ENCODE results near the gene SNRPD2. TPM values are rescaled to one million over a fixed set of nuclear protein-coding genes. Genes with fewer than 3 reads are reported as not detected.

Gene SNRPD2
- total and polyA plus RNA-seq, 2 of the 8 experiments (the other 6 are each of a cell fraction or from before 2014, with no cell fraction given) = 645 to 759 TPM

DNA sequence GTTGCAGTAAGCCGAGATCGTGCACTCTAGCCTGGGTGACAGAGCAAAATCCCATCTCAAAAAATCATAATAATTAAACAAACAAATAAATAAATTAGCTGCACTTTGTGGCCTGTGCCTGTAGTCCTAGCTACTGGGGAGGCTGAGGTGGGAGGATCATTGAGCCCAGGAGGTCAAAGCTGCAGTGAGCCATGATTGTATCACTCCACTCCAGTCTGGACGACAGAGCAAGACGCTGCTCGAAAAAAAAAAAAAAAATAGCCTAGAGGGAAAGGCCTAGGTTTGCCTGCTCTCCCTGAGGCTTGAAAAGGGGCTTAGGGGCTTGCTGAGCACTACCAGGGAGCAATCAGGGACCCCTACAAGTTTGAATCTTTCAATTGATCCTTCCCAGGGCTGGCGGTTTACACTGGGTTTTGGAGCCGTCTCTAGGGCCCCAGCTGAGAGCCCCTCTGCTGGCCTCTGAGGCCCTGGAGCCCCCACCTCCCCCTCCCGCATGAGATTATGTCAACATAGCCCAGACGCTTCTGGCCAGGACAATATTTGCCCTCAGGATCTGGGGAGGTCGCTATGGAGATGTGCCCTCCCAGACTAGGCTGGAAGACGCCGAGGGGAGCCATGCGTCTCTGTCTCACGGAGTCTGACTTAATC lies 34.1 kb downstream of the SNRPD2 start:
- Histone ChIP-seq H4K5ac (ENCODE audit: insufficient read length, low read depth, low read length) (no peak overlapping the region), H3K23me2 (ENCODE audit: low read depth, low read length) (no peaks in the 10 kb centered on the region), H3K9me3 (ENCODE audit: insufficient read depth in 2 of 2, low read depth in 1 of 2, low read length in 1 of 2) (no peaks in the 10 kb centered on the region), H3K4me1 (replicated peaks in 1 of 4; ENCODE audit: control insufficient read depth in 3 of 4, insufficient read depth in 4 of 4, low read length in 3 of 4) (peaks cover 0 to 4% (median 2%) of the 10 kb centered on the region in 4 experiments; a peak in 3 of 7 replicates), H2BK120ac (replicated peaks; ENCODE audit: low read depth, low read length) (no peak overlapping the region), H2BK5ac (ENCODE audit: low read depth, low read length) (no peak overlapping the region), H3K18ac (ENCODE audit: extremely low read depth, low read length) (no peak overlapping the region; the same call in 1 of the 2 replicates), H4K91ac (replicated peaks; ENCODE audit: insufficient read length, low read length) (no peak overlapping the region), H3K4me3 (ENCODE audit: extremely low read depth in 1 of 4, insufficient read depth in 2 of 4, low read depth in 3 of 4, low read length in 4 of 4) (no peak overlapping the region), H4K8ac (ENCODE audit: extremely low read depth, insufficient read depth, low read length) (no peak overlapping the region), H3K14ac (ENCODE audit: insufficient read length) (no peak overlapping the region), H3K4ac (replicated peaks; ENCODE audit: insufficient read length, low read depth, low read length) (no peak overlapping the region), H2BK20ac (ENCODE audit: low read length) (no peak overlapping the region), H3K79me2 (ENCODE audit: control insufficient read depth in 1 of 2, insufficient read depth in 2 of 2, low read length in 2 of 2) (no peaks in the 10 kb centered on the region), H3K27ac (ENCODE audit: low read depth, low read length) (no peak overlapping the region), H2AK5ac (ENCODE audit: low read depth, low read length) (no peak overlapping the region), H2BK12ac (ENCODE audit: low read depth, low read length) (0 out of 2 replicates have a peak overlapping the region, but pooled peaks have one; percentile 50), H3K23ac (ENCODE audit: insufficient read length) (no peak overlapping the region), H3K56ac (replicated peaks; ENCODE audit: insufficient read length, low read depth, low read length) (no peak overlapping the region), H3K36me3 (ENCODE audit: control insufficient read depth in 2 of 4, insufficient read depth in 4 of 4, low read length in 3 of 4) (no peaks in the 10 kb centered on the region), H3K4me2 (ENCODE audit: insufficient read depth in 1 of 2, low read depth in 2 of 2, low read length in 2 of 2) (no peak overlapping the region), H3K27me3 (replicated peaks in 1 of 4; ENCODE audit: control insufficient read depth in 3 of 4, extremely low read depth in 1 of 4, insufficient read depth in 3 of 4, low read length in 3 of 4) (no peaks in the 10 kb centered on the region), H3K9ac (replicated peaks in 1 of 4; ENCODE audit: extremely low read depth in 1 of 4, low read depth in 3 of 4, low read length in 3 of 4) (no peak overlapping the region), H2BK15ac (ENCODE audit: low read length) (no peak overlapping the region), H2AFZ (ENCODE audit: low read length) (peak overlapping the region; percentile 70; the same call in 1 of the 2 replicates), H3K79me1 (ENCODE audit: low read depth, low read length) (no peaks in the 10 kb centered on the region), H4K20me1 (replicated peaks in 1 of 2; ENCODE audit: control insufficient read depth in 1 of 2, insufficient read depth in 2 of 2, low read length in 2 of 2) (no peaks in the 10 kb centered on the region)
- FAIRE-seq (no peak), DNase-seq (ENCODE audit: low read depth in 1 of 2, low spot score in 2 of 2) (no peak)
- ChIA-PET POLR2A (ENCODE audit: partially characterized antibody) (interaction anchor here (0.7 kb wide), 1 partner anchor 13 kb away, joined by 3 read pairs; no protein-coding TSS in a partner anchor), CTCF (ENCODE audit: partially characterized antibody) (interaction anchor here (0.6 to 1.3 kb wide), 6 partner anchors 9 to 240 kb away, joined by 3 to 6 read pairs (median 4); no protein-coding TSS in a partner anchor)
- 70% methylated on average over 11 of the region's 14 CpGs; no CpG with 5 or more reads in 1 of the 2 experiments for WGBS, 2 experiments (ENCODE audit: extremely low coverage in 1 of 2, insufficient coverage in 1 of 2, insufficient read length in 1 of 2, insufficient replicate concordance in 2 of 2, low coverage in 1 of 2, low lambda C conversion rate in 2 of 2, missing lambda C conversion rate in 1 of 2)
- no peak for TF ChIP-seq NRF1 (IDR thresholded peaks at IDR 0.05; ENCODE audit: low read depth, low read length)
- TF ChIP-seq SP2 (IDR thresholded peaks at IDR 0.05; ENCODE audit: low read length) = no peak
- TF ChIP-seq CEBPB (IDR thresholded peaks at IDR 0.05; ENCODE audit: low read depth, low read length) = no peak
- no peak for TF ChIP-seq RXRA (IDR thresholded peaks at IDR 0.05; ENCODE audit: insufficient read depth, low read depth, low read length)
- TF ChIP-seq RAD21 (IDR thresholded peaks at IDR 0.05 in 1 of 2, conservative IDR thresholded peaks at IDR 0.05 in 1 of 2; ENCODE audit: low read depth in 2 of 2, low read length in 2 of 2) = no peak

Data from H1 (cell line).